ENCODE measurements around the gene FAM89B. TPM values are rescaled to one million over a fixed set of nuclear protein-coding genes. Genes with fewer than 3 reads are reported as not detected.

The FAM89B gene
- total RNA-seq, 6 experiments from 2014 or later: 40.9 to 52.8 (median 43.7) TPM

GRCh38 chr11:65573391-65574079 lies 1.2 kb downstream of the FAM89B start:
- peaks cover 14% of the 10 kb centered on the region for H3K36me3 Mint-ChIP-seq (ENCODE audit: low read depth)
- peaks cover 17% of the 10 kb centered on the region for H3K27me3 Mint-ChIP-seq (ENCODE audit: insufficient read depth)
- H3K9me3 Mint-ChIP-seq: no peaks in the 10 kb centered on the region
- peak overlapping the region; percentile 78 for H3K27ac Mint-ChIP-seq
- peak overlapping the region; percentile 86 for H3K4me3 Mint-ChIP-seq
- TF ChIP-seq CTCF (IDR thresholded peaks at IDR 0.05): 0 out of 2 replicates have a peak, but pooled peaks have one; percentile 26
- peaks cover 72% of the 10 kb centered on the region for H3K4me1 Mint-ChIP-seq (ENCODE audit: low read depth)
- no peak for DNase-seq

- Mint-ChIP-seq H3K27ac (peak overlapping the region; percentile 78), H3K4me3 (peak overlapping the region; percentile 86), H3K27me3 (ENCODE audit: insufficient read depth) (peaks cover 17% of the 10 kb centered on the region), H3K36me3 (ENCODE audit: low read depth) (peaks cover 9% of the 10 kb centered on the region; the same call in 1 of the 2 replicates), H3K4me1 (ENCODE audit: low read depth) (peaks cover 68% of the 10 kb centered on the region), H3K9me3 (no peaks in the 10 kb centered on the region)
- peak; percentile 100 for TF ChIP-seq CTCF (IDR thresholded peaks at IDR 0.05)
- DNase-seq: peak; percentile 95
Observed at GRCh38 chr11:65574109-65574810, 1.9 kb downstream of the FAM89B start.

- H3K36me3 Mint-ChIP-seq (ENCODE audit: low read depth): peaks cover 12% of the 10 kb centered on the region
- H3K27me3 Mint-ChIP-seq (ENCODE audit: insufficient read depth): peaks cover 17% of the 10 kb centered on the region
- no peak for DNase-seq
- no peak for TF ChIP-seq CTCF (IDR thresholded peaks at IDR 0.05)
- H3K27ac Mint-ChIP-seq: peak overlapping the region; percentile 74
- H3K4me3 Mint-ChIP-seq: peak overlapping the region; percentile 82
- peaks cover 65% of the 10 kb centered on the region for H3K4me1 Mint-ChIP-seq (ENCODE audit: low read depth)
- no peaks in the 10 kb centered on the region for H3K9me3 Mint-ChIP-seq
Observed at GRCh38 chr11:65574811-65575567, 2.7 kb downstream of the FAM89B start.

- Mint-ChIP-seq H3K36me3 (ENCODE audit: low read depth) (peaks cover 10% of the 10 kb centered on the region), H3K27me3 (ENCODE audit: insufficient read depth) (peaks cover 13% of the 10 kb centered on the region), H3K4me1 (ENCODE audit: low read depth) (peaks cover 65% of the 10 kb centered on the region)
Observed at GRCh38 chr11:65575568-65576231, 3.4 kb downstream of the FAM89B start, which contains the start of gene EHBP1L1. TSS of gene EHBP1L1 (plus strand) at chr11:65576053. CDS start at chr11:65576303, 250 bp downstream.

More at GRCh38 chr11:65575568-65576231, 3.4 kb downstream of the FAM89B start, which contains the start of gene EHBP1L1:
- TF ChIP-seq CTCF (IDR thresholded peaks at IDR 0.05): no peak
- DNase-seq: no peak
- peak within 1 kb of the TSS; percentile 81 for H3K27ac Mint-ChIP-seq
- no peaks in the 10 kb centered on the region for H3K9me3 Mint-ChIP-seq
- peak within 1 kb of the TSS; percentile 89 for H3K4me3 Mint-ChIP-seq
